Measurements from ENCODE around the gene DZIP1.
A peak's percentile ranks its signal among the peaks of the same experiment; 100 is the strongest.
"Not testable (repeated sequence)": the region's sequence is repeated elsewhere in the genome, so short reads cannot be mapped to it uniquely, and the experiment has no call there.

Gene DZIP1

GRCh38 chr13:95601906-95602305 is 42.6 kb downstream of the DZIP1 start:
- no peak for DNase-seq

DNA sequence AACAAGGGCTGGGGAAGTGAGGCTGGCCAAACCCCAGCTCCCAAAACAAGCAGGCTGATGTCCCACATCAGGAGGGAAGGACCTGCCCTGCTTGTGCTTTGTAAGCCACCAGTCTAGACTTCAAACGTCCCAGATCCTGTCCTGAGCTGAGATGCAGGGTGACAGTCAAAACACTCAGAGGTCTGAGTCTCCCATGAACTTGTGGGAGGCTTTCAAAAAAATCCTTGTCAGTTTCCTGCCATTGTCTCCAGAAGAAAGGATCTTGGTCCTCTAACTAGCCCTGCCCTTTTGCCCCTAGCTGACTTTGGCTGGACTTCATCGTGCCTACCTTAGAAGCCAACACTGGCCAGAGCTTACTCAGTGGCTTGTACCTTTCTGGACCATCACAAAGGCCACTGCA is 43.3 kb downstream of the DZIP1 start:
- DNase-seq = no peak

DNA sequence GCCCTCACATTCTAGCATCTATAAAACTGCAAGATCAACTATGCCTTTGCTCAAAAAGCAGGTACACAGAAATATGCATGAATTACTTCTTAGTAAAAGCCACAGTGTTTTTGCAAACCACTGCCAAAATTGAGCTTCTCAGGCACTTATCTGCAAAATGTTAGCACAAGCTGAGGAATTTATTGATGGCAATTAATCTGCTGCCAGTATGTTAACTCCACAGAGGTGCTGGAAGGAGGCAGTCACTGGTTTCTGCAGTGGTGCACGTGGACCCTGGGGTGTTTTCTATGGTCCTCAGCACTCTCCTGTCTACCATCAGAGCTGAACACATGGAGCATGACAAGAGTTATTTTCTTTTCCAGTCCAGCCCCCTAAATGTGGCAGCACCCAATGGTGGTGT is 47.8 kb downstream of the DZIP1 start:
- no peak for DNase-seq

GRCh38 chr13:95593462-95593861 is 51.0 kb downstream of the DZIP1 start:
- no peak for DNase-seq

DNA sequence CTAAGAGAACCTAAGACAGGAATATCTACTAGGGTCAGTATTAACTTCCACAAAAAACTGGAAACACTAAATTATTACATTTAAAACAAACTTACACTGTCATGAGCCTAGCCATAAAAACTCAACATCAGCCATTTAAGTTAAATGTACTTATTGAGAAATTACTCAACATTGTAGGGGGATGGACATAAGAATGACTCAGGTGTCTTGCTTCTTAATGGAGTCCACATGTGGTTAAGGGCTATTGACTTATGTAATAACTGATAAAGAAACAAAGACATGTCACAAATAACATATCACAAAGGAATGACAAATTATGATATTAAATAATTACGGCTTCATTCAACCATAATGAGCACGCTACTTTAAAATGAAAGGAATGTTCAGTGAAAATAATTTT is 55.8 kb downstream of the DZIP1 start:
- DNase-seq = no peak

DNA sequence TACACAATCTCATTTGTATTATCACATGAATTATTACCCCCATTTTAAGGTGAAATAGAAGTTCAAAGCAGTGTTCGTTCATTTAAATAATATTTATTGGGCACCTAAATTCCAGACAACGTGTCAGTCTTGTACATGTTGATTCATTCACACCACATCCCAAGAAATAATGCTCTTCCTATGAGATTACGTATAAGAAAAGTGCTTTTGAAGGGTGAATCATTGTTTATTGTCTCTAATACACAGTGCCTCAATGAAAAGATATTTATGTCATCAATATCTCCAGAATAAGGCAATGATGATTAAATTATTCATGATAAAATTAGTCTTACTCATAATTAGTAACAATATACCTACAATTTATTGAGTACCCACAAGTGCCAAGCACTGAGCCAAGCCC is 56.4 kb downstream of the DZIP1 start:
- no peak for DNase-seq

DNA sequence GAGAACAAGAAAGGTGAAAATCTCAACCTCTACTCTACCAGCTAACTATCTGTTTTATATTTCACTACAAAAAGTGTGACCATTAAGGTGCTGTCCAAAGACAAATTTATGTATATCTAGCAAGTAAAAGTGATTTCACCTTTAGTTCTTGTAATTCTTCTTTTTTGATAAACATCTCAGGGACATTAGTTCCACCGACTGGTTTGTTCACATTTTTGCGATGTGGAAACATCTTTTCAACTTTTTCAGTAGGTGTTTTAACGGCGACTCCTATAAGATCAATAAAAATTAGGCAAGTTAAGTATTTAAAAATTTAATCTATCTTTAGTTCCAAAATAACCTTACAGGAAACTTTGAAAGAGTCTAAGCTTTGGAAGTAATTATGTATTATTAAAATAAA is 58.6 kb downstream of the DZIP1 start:
- DNase-seq = no peak

DNA sequence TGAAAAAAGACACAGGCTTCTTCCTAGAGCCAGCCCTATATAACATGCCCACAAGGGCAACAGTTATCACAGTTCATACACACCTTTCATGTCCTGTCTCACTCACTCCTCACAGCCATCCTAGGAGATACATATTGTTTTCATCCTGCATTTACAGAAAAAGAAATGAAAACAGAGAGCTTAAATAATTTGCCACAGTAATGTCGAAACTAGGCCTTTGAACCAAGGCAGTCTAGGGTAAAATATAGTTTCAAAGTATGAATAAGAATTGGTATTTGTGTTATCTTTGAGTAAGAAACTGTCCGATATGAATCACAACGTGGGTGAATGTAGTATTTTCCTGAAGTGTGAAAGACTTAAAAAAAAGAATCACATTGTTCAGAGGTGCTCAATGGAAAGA is 65.2 kb downstream of the DZIP1 start:
- no peak for DNase-seq

DNA sequence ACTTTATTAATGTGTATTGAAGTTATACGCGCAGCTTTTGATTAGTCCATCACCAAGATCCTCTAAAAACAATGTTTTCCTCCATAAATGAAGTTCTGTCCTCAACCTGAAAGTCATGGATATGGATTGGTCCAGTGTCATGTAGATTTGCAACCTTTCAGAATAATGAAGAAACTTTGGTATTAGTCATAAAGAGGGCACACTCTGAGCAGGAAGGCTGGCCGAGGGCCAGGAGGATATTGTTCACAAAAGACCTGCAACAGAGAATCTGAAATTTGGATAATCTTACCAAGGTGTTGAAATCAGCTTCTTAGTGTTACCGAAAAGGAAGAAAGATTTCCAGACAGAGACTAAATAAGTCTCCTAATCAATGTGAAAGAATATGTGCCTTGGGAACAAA is 71.3 kb downstream of the DZIP1 start:
- DNase-seq = no peak

DNA sequence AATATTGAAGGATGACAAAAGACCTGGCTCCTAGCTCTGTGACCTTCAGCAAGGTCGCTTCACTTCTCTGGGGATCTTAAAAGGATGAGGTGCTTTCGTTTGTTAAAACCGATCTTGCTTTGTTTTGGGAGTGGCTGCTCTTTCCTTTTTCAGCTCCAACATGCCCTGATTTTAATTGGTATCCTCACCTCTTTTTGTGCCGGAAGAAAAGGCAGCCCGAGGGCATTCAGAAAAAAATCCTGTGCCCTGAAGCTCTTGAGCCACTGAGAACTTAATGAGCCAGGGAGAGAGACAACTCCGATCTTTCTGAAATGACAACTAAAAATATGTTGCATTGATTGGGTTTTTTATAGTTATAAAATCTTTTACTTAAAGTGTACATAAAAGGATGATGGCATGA is 72.6 kb downstream of the DZIP1 start:
- no peak for DNase-seq

GRCh38 chr13:95570016-95570415 is 74.5 kb downstream of the DZIP1 start:
- DNase-seq = no peak

DNA sequence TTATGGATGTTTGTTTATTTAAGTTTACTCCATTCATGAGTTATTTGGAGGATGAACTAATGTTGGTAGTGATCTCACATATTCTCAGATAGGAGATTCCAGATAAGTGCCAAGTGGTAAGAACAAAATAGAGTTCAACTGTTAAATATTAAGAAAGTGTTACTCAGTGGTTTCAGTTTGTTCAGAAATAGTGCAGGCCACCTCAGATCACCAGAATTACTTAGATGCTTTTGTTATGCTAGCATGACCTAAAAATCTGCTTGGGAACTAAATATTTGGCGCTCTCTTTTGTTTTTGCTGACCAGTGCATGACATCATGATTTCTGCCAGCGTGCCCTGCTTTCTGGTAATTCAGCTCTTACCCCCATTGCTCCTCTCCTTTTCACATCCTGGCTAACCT is 76.4 kb downstream of the DZIP1 start:
- DNase-seq = no peak

DNA sequence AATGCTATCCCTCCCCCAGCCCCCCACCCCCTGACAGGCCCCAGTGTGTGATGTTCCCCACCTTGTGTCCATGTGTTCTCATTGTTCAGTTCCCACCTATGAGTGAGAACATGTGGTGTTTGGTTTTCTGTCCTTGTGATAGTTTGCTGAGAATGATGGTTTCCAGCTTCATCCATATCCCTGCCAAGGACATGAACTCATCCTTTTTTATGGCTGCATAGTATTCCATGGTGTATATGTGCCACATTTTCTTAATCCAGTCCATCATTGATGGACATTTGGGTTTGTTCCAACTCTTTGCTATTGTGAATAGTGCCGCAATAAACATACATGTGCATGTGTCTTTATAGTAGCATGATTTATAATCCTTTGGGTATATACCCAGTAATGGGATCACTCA is 78.7 kb downstream of the DZIP1 start:
- not testable (repeated sequence) for DNase-seq

GRCh38 chr13:95564733-95565291 is 79.7 kb downstream of the DZIP1 start:
- no peak for DNase-seq

GRCh38 chr13:95564091-95564490 is 80.4 kb downstream of the DZIP1 start:
- DNase-seq = no peak

GRCh38 chr13:95560387-95560786 is 84.1 kb downstream of the DZIP1 start:
- DNase-seq = no peak

- DNase-seq = no peak
These were observed 85.4 kb downstream of the DZIP1 start for GRCh38 chr13:95559100-95559499.

GRCh38 chr13:95557013-95557412 is 87.5 kb downstream of the DZIP1 start:
- DNase-seq = no peak

DNA sequence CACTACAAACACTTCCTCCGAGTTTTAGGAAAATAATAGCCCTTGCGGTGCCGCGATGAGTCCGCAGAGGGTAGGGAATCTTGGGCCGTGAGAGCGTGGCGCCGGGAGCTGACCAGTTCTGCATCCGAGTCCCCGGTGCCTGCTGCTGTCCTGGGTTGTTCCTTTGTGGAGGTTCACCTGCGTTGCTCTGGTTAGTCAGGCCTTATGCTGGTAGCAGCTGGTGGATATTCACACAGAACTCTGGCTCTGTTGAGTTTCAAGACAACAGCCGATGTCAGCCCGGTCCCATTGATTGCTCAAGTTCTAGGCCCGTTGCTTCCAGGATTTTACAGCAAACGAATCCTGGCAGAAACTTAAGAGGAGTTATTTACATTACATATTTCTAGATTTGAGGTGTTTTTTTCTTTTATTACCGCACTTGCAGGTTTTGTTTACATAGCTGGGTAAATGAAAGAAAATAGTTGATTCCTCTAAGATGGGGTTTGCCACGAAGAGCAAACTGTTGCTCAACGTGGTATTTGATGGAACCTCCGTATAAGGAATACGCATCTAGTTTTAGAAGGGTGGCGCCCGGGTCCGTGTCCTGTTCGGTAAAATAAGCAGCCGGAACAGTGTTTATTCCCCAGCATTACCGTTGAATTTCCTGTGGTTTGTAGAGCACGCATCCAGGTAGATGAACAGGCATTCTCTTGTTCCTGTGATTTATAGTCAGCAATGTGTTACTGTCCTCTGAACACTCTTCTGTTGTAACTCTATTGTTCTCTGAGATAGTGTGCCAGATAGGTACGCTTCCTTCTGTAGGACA is 90.7 kb downstream of the DZIP1 start:
- DNase-seq = no peak

DNA sequence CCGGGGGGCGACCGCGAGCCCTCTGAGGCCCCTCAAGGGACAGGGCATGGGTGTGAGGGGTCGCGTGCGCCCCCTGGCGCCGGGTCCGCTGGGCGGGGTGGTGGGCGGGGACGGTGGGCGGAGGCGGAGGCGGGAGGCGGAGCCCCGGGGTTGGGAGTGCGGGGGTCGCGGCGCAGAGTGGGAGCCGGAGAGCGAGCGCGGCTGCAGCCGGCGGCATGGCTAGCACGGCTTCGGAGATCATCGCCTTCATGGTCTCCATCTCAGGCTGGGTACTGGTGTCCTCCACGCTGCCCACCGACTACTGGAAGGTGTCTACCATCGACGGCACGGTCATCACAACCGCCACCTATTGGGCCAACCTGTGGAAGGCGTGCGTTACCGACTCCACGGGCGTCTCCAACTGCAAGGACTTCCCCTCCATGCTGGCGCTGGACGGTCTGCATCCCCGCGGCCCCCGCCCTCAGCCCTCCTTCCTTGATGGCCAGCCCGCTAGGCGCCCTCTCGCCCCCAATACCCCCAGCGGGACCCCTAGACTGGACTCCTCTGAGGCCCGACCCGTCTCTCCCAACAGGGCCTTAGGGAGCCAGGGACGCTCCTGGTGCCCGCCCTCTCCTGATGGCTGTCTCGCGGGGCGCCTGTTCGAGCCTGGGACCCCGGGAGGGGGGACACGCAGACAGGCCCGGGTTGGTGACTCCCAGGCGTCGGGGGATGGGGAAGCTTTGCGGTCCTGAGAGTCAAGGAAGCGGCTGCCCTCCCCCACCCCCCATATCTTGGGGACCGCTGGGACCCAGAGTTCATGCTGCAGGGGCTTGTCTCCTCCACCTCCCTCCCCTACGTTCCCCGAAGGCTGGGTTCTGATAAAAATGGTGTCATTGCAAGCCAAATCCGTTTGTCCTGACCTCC is 91.7 kb downstream of the DZIP1 start, which contains the start of gene CLDN10:
CLDN10 (plus strand) TSS at position 182 of the 903 bp plus-strand sequence; CDS start at position 216, 34 bp downstream.
- DNase-seq = peak in 1 of 2 donors; percentile 29

DNA sequence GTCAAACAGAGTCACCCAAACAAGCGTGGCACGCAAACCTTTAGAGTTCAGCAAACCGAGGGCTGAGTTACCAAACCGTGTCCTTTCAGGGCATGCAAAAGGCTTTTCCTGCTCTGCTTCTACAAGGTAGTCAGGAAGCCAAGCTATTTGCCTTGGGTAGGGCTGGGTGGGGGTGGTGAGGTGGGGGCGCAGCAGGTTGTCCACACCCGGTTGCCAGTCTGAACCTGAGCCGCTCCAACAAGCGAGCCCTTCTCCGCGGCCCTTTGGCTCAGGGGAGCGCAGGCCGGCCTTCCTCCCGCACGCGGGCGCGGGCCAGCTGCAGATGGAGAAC is 92.3 kb downstream of the DZIP1 start:
- no peak for DNase-seq

- DNase-seq = no peak
These were observed 96.9 kb downstream of the DZIP1 start for GRCh38 chr13:95547531-95548167.

GRCh38 chr13:95546919-95547318 is 97.6 kb downstream of the DZIP1 start:
- DNase-seq = no peak
